RPMI7951 (cell line): Measurements from ENCODE around the gene METAP1. TPM values are rescaled to one million over a fixed set of nuclear protein-coding genes. Genes with fewer than 3 reads are reported as not detected.
"Not testable (repeated sequence)": the region's sequence is repeated elsewhere in the genome, so short reads cannot be mapped to it uniquely, and the experiment has no call there.

Experiments used
- DNase-seq: peaks from one replicate; pipeline ENCODE4 v3.0.0-alpha.2; 2012; ENCODE audit warnings: low read depth
- total RNA-seq: library from RNA; depleted of rRNA; stranded (reverse); fragments of >200 nt; shearing (Covaris generic); gene quantifications from 2 replicates; pipeline ENCODE4 v1.2.3, GENCODE V29; 2014; rRNA removed

Gene METAP1
- total RNA-seq, 1 experiment from 2014 or later = 58.8 TPM

GRCh38 chr4:99099311-99099710 lies 103.8 kb downstream of the METAP1 start:
- DNase-seq = no peak

GRCh38 chr4:99099814-99100213 lies 104.3 kb downstream of the METAP1 start:
- DNase-seq = not testable (repeated sequence)

- DNase-seq = no peak
Observed at GRCh38 chr4:99100876-99101275, 105.4 kb downstream of the METAP1 start.

DNA sequence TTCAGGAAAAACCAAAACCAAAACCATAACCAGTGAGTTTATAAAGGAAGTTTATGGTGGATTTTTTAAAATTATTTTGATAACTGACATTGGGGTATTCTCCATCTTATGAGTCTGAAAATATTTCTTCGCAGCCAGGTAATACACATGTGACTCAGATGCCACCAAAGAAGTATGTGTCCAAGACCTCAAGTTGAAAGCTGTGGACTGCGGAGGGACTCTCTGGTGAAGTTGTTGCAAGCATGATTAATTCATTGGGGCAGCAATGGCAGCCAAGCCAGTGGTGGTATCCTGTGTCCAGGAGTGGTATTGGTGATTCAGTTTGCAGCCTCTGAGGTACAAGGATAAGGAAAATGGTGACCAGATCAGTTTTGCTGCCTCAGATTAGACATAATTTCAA lies 107.1 kb downstream of the METAP1 start:
- peak; percentile 64 for DNase-seq

DNA sequence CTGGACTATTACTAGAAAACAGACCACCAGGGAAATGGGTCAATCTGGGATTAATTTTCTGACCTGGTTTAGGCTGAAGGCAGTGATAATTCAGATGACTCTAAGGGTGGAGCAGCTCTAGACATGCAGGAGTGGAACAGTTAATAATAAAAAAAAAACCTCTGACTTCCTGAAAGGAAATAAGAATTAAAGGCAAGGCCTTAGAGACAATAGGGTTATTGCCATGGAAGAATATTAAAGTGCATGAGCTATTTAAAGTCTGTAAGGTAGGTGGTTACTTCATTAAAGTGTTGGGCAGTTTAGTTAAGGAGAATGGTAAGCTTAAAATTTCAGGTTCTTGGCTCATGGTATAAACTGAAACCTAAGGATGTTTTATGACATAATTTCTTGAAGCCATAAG lies 107.6 kb downstream of the METAP1 start:
- DNase-seq = no peak

DNA sequence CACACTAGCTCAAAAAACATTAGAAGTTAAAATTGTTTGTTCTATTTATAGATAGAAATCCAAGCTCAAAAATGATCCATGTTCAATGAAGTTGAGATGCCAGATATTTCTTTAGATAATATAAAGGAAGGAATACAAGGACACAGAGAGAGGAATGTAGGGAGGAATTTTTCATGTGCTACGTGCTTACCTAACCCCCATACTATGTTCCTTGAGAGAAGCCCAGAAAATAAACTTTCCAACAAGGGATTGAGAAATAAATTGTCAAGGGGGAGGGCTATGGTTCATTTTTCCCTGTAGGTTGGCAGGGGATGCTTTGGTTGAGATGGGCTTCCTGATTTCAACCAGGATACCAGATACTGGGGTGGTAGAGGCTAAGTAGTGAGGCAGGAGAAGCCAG lies 108.6 kb downstream of the METAP1 start:
- DNase-seq = no peak

DNA sequence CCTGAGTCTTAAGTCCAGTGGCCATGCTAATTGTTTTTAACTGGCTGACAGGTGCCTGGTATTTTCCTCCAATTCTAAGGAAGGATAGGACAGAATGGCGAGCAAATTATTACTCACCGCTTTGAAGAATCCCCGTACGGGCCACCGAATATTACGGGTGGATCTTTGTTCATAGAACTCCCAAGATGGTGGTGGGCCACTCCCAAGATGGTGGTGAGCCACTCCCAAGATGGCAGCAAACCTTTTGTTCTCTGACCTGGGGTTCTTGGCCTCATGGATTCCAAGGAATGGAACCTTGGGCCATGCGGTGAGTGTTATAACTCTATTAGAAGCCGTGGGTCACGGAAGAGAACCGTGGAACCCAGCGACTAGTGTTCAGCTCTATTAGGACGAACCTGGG lies 113.8 kb downstream of the METAP1 start:
- not testable (repeated sequence) for DNase-seq

Other genes starting within 250 kb of the METAP1 start
- gene EIF4E, start 66.6 kb upstream of the METAP1 start, total RNA-seq = 194 and 210 TPM in 2 replicates
- gene ADH5, start 93.1 kb downstream of the METAP1 start, total RNA-seq = 142 and 165 TPM in 2 replicates
- gene ADH4, start 148.6 kb downstream of the METAP1 start, total RNA-seq = not detected in 2 replicates
- gene ADH6, start 223.5 kb downstream of the METAP1 start, total RNA-seq = not detected in 2 replicates